Mucosa of gallbladder (tissue), 1 donor: ENCODE results near the gene MAD1L1. TPM values are rescaled to one million over a fixed set of nuclear protein-coding genes. Genes with fewer than 3 reads are reported as not detected.
"Not testable (repeated sequence)": the region's sequence is repeated elsewhere in the genome, so short reads cannot be mapped to it uniquely, and the experiment has no call there.

Experiments used
- DNase-seq: peaks from one replicate; pipeline ENCODE4 v3.0.0-alpha.2; 2020; ENCODE audit warnings: low spot score
- total RNA-seq: library from RNA; stranded (reverse); gene quantifications from one replicate; pipeline ENCODE4 v1.2.1, GENCODE V29; 2021
- donor health status: DM: no; HTN: no; CAD: no.

The MAD1L1 gene
- total RNA-seq, 1 donor from 2014 or later = 50.5 TPM

- not testable (repeated sequence) for DNase-seq
Observed at GRCh38 chr7:1824882-1825646, 407.7 kb downstream of the MAD1L1 start.

DNA sequence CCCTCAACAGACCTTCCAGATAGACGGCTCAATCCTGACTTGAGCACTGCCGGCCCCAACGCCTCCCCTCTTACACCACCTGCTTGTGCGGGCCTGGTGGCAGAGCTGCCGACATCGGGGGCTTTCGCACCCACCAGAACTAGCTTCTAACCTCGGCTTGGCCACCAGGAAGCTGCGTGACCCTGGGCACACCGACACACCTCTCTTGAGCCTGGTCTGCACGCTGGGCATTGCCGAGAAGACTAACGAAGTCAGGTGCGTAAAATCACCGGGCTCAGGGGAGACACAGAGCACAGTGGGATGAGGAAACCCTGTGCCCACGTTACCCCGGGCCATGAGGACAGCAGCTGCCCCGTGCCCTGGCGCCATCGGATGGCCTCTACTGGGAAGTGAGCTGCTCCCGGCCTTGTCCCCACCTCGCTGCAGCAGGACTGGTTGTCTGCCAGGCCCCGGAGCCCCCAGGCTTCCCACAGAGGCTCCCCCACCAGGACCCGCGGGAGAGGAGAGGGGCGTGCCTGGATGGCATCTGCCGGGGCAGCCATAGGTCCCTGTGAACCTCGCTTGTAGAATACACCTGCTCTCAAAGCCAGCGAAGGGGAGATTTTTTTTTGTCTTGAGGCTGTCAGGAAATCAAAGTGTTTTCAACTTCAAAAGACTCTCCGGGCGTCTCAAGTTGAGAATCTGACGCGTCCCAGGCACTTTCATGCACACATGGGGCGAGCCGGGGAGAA, 408.4 kb downstream of the MAD1L1 start:
- not testable (repeated sequence) for DNase-seq

DNA sequence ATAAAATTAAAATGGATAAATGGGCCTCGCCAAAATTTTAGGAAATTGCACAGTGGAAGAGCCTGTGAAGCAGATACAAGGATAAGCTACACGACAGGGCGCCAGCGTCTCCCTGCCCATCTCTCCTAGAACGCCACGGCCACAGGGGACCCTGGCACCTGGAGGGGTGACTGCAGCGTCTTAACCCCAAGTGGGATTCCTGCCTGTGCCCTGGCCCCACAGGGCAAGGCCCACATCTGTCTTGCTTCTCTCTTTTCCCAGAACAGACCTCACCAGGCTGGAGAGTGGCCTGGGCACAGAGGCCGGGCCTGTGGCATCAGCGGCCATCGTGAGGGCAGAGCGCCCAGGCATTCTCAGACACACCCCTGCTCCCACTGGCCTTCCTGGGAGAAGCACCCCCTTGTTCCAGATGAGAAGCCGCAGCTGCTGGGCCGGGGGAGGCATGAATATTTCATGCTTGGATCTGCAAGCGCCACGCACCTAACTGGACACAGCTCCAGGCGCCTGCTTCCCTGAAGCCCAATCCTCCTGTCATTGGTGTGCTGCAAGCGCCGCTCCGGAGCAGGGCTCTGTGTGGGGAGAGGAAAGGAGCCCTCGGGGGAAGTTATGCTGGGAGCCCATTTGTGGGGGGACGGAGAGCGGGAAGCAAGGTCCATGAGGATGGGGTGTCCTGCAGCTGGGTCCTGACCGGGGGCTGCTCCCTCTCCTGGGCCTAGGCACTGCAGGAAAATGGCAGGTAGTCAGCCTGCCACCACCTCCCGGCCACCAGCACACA, 409.2 kb downstream of the MAD1L1 start:
- no peak for DNase-seq

DNA sequence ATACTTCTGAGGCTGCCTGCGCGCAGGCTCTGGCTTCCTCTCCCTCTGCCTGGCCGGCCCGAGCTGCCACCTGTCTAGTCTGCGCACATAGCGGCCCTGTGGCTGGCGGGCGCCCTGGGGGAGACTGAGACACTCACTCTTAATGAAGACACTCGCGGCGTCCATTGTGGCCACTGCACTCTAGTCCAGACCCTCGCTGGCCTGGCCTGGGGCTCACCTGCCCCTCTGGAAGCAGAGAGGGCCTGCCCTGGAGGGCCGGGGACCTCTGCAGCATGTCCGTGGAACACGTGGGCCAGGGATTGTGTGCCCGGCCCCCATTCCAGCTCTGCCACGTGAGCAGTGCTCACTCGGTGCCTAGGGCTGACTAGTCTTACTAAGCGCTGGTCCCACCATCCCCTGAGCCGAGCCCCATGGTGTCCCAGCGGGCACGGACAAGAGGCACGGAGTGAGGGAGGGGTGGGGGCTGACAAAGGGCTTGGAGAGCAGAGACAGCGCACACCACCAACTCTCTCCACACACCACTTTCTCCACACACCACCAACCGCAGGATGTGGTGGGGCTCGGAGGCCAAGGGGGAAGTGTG, 413.4 kb downstream of the MAD1L1 start:
- DNase-seq = no peak

DNA sequence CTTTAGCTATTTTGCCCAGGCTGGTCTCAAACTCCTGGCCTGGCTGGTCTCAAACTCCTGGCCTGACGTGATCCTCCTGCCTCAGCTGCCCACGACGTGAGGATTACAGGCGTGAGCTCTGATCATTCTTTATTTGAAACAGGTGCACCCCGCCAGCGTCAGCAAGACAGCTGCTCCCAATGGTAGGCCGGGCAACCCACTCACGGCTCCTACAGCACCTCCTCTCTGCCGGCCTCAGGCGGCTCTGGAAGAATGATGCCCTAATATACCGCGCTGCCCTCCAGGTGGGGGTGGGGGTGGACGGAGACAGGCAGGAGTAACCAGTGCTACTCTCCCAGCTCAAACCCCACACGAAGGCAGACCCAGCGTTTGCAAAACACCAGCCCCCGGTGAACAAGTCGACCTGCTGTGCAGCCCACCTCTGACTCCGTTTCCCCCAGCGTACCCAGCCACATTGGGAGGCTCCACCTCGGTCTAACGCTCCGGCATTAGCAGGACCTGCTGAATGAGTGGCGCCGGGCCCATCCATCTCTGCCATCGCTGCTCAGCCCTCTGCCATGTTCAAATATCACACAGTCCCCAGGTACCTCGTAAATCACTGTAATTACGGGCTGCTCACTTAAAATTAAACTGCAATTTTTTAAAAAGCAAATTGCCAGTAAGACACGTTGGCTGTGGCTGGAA, 414.0 kb downstream of the MAD1L1 start:
- DNase-seq = no peak

DNA sequence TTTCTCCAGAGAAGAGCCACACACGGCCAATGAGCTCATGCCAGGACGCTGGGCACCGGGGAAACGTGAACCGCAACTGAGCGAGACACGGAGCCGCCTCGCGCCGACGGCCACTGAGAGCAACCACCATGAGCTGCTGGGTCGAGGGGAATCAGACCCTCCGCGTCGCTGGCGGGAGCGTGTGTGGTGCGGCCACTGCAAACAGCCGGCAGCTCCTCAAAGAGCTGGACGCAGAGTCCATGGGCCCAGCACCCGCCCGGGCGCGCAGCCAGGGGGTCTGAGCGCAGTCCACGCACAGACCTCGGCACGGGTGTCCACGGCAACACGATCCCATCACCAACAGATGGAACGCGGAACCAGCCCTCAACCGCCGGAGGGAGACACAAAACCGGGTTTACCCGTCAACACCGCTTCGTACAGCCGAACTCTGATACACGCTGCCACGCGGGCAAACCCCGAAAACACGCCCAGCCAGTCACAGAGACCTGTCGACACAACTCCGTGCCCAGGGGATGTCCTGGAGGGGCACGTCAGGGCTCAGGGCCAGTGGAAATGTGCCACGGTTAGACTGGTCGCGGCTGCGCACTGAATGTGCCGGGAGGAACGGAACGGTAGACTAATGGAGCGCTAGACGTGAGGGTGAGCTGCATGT, 415.6 kb downstream of the MAD1L1 start:
- DNase-seq = no peak

- DNase-seq = not testable (repeated sequence)
Observed at GRCh38 chr7:1816451-1816850, 416.3 kb downstream of the MAD1L1 start.

DNA sequence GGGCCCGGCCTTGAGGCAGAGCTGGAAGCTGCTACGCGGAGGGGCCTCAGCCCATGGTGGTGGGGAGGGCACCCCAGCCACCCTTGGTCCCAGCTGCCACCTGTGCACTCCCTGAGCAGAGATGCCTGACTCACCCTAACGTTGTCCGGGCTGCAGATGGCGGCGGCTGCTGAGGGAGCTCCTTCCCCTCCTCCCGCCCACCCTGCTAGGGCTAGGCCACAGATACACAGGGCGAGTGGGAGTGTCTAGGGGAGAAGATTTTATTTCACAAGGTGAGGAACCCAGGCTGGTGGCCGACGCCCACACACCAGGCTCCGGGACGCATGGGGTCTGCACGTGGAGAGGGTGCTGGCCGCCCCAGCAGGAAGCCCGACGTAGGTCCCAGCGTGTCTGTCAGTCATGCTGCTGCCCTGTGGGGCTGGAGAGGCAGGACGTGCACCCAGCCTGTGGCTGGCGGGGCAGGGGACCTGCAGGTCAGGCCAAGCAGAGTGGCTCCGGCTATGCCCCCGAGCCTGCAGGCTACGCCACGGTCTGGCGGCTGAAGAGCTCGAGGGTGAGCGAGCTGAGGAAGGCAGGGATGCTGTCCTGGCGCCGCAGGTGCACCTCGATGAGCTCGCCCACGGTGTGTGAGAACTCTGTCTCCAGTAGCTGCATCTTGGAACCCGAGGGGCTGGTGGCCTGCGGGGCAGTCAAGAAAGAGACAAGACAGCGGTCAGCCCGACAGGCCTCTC, 417.0 kb downstream of the MAD1L1 start:
- DNase-seq = not testable (repeated sequence)

DNA sequence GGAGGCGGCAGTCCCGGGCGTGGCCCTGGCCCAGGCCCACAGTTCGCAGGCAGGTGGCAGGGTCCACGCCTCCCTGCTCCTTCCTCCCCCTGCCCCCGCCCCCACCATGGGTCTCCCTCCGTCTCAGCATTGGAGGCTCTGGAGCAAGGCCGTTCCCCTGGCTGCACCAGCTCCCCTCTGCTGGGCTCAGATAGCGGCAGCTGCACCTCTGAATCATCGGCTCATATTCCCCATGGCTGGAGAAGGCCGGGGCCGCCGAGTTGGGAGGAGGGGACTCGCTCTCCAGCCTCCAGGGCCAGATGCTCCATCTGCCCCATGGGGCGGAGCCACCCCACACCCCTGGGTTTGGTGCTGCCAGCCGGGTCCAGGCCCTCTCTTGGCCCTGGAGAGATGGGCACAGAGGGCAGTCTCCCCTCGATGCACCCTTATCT, 417.7 kb downstream of the MAD1L1 start:
- DNase-seq = no peak

GRCh38 chr7:1814089-1814811, 418.5 kb downstream of the MAD1L1 start:
- no peak for DNase-seq

DNA sequence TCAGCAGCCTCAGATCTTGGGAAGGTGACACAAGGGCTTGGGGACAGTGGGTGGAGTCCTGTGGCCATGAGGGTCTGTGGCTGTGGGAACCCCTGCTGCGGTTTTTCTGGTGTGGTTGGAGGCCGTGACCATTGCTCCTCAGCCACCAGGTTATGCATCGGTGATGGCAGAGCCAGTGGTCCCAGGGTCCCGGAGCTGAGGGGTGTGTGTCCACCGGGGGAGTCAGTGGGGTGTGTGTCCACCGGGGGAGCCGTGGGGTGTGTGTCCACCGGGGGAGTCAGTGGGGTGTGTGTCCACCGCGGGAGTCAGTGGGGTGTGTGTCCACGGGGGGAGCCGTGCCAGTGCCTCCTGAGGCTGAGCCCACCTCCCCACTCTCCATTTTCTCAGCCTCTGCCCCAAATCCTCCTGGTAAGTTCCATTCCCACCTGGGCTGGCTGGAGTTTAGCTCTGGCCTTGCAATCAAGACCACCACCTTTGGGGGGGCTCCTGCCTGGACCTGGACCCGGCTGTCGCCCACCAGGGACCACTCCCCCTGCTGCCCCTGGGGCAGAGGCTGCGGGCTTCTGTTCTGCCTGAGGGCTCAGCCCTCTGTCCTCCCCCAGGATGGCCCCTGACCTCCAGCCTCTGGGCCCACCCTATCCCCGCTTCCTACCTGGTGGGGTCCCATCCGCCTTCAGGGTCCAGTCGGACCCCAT, 419.2 kb downstream of the MAD1L1 start:
- no peak for DNase-seq

DNA sequence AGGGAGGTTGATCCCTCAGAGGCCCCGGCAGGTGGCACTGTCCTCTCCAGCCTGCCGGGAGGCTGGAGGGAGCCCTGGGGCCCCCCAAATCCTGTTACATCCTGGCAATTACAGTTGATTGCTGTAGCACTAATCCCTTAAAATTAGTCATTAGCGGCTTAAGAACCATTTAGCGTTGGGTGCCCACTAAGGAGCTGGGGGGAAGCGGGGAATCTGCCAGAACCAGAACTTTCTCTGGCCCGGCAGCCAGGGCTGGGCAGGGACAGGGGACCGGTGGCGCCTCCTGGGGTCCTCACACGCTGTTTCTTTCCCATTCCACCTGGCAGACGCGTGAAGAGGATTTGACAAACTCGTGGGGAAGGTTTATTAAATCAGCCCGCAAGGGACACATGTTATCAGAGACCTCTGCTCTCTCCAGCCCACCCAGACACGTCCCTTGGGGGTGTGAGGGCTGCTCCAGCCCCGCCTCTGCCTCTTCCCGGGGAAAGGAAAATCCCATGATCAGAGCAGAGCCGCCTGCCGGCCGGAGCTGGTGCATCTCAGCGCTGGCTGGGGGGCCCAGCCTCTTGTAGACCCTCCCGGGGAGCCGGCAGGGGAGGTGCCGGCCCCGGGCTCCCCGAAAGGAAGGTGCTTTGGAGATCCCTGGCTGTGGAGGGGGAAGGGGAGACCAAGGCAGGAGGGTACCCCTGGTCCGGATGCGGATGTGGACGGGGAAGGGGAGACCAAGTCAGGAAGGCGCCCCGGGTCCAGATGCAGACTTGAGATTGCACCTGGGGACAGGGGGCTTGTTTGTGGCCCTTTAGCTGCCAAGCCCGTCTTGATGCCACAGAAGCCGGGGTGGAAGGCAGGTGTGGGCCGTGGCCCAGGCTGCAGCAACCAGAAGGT, 420.0 kb downstream of the MAD1L1 start:
- no peak for DNase-seq

DNA sequence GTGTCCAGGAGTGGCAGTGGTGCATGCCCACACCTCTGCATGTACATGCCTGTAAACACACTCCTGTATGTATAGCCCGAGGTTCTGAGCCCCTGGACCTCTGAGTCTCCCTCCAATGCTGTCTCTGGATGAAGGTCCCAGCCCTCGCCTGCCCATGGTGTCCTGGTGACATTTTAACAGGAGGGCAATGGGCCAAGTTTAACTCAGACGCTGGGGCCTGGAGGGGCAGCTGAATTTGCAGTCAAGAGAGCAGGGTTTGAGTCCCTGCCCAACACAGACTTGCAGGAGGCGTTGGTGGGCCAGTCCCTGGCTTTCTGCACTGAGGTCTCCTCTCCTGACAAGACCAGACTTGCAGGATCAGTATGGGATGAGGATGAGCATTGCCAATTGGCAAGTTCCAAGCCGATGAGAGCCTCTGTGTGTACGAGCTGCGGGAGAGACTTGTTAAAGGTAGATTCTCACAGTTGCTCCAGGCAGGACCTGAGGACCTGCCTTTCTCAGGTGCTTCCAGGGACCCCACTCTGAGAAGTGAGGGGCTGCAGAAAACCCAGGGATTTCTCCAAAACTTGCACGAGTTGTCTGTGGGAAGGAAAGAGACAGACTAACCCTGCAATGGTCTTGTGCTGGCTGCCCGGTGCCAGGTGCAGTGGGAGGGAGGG, 420.8 kb downstream of the MAD1L1 start:
- no peak for DNase-seq

DNA sequence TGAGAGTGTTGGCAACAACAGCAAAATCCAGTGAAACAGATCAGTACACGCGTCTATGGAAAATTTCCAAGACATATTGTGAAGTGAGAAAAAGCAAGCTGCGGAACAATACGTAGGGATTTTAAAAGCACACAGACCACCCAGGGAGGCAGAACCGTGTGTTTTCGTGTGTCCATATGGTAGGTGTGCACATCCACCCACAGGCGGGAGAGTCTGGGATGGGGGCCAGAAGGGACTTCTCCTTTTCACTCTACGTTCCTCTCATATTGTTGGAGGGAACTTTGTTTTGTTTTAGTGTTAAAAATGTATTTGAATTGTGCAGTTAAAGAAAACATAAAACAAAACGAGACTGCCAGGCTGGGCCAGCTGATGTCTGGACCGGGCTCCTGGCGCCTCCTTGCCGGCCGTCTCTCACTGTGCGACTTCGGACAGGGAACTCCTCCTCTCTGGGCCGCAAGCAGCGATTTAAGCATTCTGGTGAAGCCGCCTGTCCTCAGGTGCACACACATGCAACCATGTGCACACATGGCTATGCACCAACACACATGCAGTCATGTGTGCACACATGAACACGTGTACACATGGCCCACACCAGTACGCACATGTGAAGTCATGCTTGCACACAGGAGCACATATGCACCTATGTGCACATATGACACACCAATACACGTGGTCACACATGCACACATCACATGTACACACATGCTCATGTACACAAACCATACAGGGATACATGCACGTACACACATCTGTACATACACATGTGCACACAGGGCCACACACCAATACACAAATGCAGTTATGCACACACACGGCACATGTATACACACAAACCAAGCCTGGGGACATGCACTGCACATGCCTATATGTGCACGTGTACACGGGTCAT, 421.5 kb downstream of the MAD1L1 start:
- no peak for DNase-seq

DNA sequence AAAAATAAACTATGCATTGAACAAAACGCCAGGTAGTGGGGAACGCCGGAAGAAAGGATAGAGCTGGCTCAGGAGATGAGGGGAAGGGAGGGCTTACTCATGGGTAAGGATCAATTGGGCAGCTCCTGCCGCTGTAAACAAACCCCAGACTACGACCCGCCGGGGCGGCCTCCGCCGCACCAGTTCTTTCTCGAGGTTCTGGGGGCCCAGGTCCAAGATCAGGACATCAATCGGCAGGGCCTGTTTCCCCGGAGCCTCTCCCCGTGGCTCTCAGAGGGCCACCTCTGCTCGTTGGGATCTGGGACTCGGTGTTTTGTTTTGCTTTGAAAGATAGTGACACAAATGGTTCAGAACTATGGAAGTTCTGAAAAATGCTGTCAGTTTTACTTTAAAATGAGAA, 422.2 kb downstream of the MAD1L1 start:
- no peak for DNase-seq

GRCh38 chr7:1809601-1810258, 423.0 kb downstream of the MAD1L1 start:
- DNase-seq = no peak
